ENCODE data around the gene GLIS1. TPM values are rescaled to one million over a fixed set of nuclear protein-coding genes. Genes with fewer than 3 reads are reported as not detected.

Gene GLIS1
- polyA plus RNA-seq, 3 donors, result not detected

GRCh38 chr1:53729456-53730223 lies 9.3 kb downstream of the GLIS1 start:
- intact Hi-C loops (cut with micrococcal nuclease), result no loop called here
- H3K27me3 Mint-ChIP-seq (ENCODE audit: low read depth in 3 of 3), result peaks cover 12 to 23% (median 13%) of the 10 kb centered on the region in 3 donors
- no peaks in the 10 kb centered on the region for H3K79me2 ChIP-seq (ENCODE audit: insufficient read depth, low read length)

More at GRCh38 chr1:53729456-53730223, 9.3 kb downstream of the GLIS1 start:
- Mint-ChIP-seq H3K27ac (no peak overlapping the region), H3K4me3 (no peak overlapping the region), H3K4me1 (no peaks in the 10 kb centered on the region), H3K9me3 (peaks cover 0 to 2% (median 0%) of the 10 kb centered on the region in 7 donors), H3K36me3 (no peaks in the 10 kb centered on the region)
- no peaks in the 10 kb centered on the region for H3K4me1 ChIP-seq (ENCODE audit: control insufficient read depth in 1 of 2, insufficient read depth in 2 of 2, low read length in 2 of 2)
- H3K27me3 ChIP-seq (ENCODE audit: control insufficient read depth in 2 of 2, insufficient read depth in 2 of 2, low read length in 2 of 2), result peaks cover under 1 to 7% of the 10 kb centered on the region in 2 donors
- WGBS (ENCODE audit: insufficient coverage), result 87% methylated on average over 10 of the region's 16 CpGs
- no peak overlapping the region for H3K4me2 ChIP-seq (replicated peaks; ENCODE audit: extremely low read depth, low read length, poor library complexity, severe bottlenecking)
- H3K9me3 ChIP-seq (replicated peaks in 1 of 2; ENCODE audit: control insufficient read depth in 1 of 2, insufficient read depth in 1 of 2, low read length in 2 of 2), result no peaks in the 10 kb centered on the region
- no peaks in the 10 kb centered on the region for H4K20me1 ChIP-seq (ENCODE audit: insufficient read depth, low read length)
- no peak overlapping the region for H2AFZ ChIP-seq (ENCODE audit: insufficient read depth, low read depth, low read length, poor library complexity, severe bottlenecking)
- TF ChIP-seq CTCF (IDR thresholded peaks at IDR 0.05), result no peak
- no peak for DNase-seq
- H3K36me3 ChIP-seq (replicated peaks in 1 of 2; ENCODE audit: control insufficient read depth in 1 of 2, insufficient read depth in 2 of 2, low read length in 2 of 2), result no peaks in the 10 kb centered on the region
- H3K27ac ChIP-seq (ENCODE audit: low read depth in 1 of 2, low read length in 2 of 2), result no peak overlapping the region
- no peak overlapping the region for H3K4me3 ChIP-seq (replicated peaks in 1 of 3; ENCODE audit: low read depth in 2 of 3, low read length in 3 of 3)
- no peak overlapping the region for H3K9ac ChIP-seq (ENCODE audit: insufficient read depth, low read length, poor library complexity, severe bottlenecking)
